Measurements from ENCODE around the gene NFKBIB. TPM values are rescaled to one million over a fixed set of nuclear protein-coding genes. Genes with fewer than 3 reads are reported as not detected.

Gene NFKBIB
- total and polyA plus RNA-seq, 2 of the 13 experiments (the other 11 are each of a cell fraction or from before 2014, with no cell fraction given): 8.6 to 14.9 TPM

DNA sequence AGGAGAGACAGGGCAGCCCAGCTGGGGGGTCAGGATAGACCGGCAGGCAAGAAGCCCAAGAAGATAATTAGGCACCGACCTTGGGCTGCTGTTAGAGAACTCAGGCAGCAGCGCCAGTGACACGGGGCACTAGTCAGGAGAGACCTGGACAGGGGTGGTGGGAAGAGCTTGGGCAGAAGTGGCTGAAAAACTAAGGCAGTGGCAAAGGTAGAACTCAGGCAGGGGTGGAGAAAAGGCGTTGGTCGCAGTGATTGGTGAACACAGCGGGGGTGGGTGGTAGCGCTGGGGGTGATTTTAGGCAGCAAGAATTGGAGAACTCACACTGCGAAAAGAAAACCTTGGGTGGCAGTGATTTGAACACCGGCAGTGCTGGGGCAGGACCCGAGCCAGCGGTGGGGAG is 7.9 kb downstream of the NFKBIB start:
- H3K36me3 ChIP-seq (replicated peaks in 1 of 2; ENCODE audit: control insufficient read depth in 1 of 2, insufficient read depth in 2 of 2, low read length in 2 of 2): peaks cover 4 to 12% of the 10 kb centered on the region in 2 experiments; a peak in 3 of 5 replicates
- no peak overlapping the region for H3K4me2 ChIP-seq (ENCODE audit: low read depth, low read length)
- ChIA-PET POLR2A (interaction anchor here (1.6 kb wide), 1 partner anchor 23 kb away, joined by 4 read pairs; the partner anchor contains the start of genes MRPS12 and SARS2), CTCF (ENCODE audit: low intra/inter-chr PET ratio, low total read pairs) (no interaction called here)
- no peaks in the 10 kb centered on the region for H4K20me1 ChIP-seq (ENCODE audit: insufficient read depth, low read length)
- H3K27me3 ChIP-seq (ENCODE audit: control insufficient read depth in 1 of 2, insufficient read depth in 2 of 2, low read length in 2 of 2): no peaks in the 10 kb centered on the region
- no peak overlapping the region for H3K4me3 ChIP-seq (replicated peaks in 1 of 3; ENCODE audit: insufficient read depth in 1 of 3, low read depth in 2 of 3, low read length in 3 of 3)
- intact Hi-C loops (cut with micrococcal nuclease; ENCODE audit: unreplicated experiment) (no loop called here), in situ Hi-C loops (cut with HindIII; ENCODE audit: extremely low pct_ligation_motif_present, low pct_unique_long_range_greater_than_20kb) (loop anchor here (25.0 kb wide), 1 partner anchor 170 kb away; the partner anchor contains the start of gene CAPN12)
- H3K9me3 ChIP-seq (ENCODE audit: low read length): no peaks in the 10 kb centered on the region
- ATAC-seq: no peak
- H3K79me2 ChIP-seq (ENCODE audit: insufficient read depth, low read length): no peaks in the 10 kb centered on the region
- no peak for FAIRE-seq
- 95% methylated on average over 12 of the region's 12 CpGs for WGBS (ENCODE audit: low lambda C conversion rate)
- no peak overlapping the region for H3K9ac ChIP-seq (ENCODE audit: insufficient read depth, low read depth, low read length)
- no peak for DNase-seq (ENCODE audit: low spot score)
- H2AFZ ChIP-seq (ENCODE audit: low read length): no peak overlapping the region
- BruUV-seq (replicated peaks): no TSS peak
- H3K27ac ChIP-seq (ENCODE audit: extremely low read length, insufficient read depth, low read length): no peak overlapping the region
- H3K4me1 ChIP-seq (ENCODE audit: insufficient read depth, low read length): 0 out of 2 replicates have a peak, but pooled peaks cover 10% of the 10 kb centered on the region
- TF ChIP-seq AGO1 (IDR thresholded peaks at IDR 0.05; ENCODE audit: low read depth, low read length, poor library complexity, severe bottlenecking) (no peak), SP4 (CRISPR knock-in tag; IDR thresholded peaks at IDR 0.05) (no peak), SYNCRIP (IDR thresholded peaks at IDR 0.05; ENCODE audit: insufficient read depth, low read depth, low read length) (no peak), THYN1 (CRISPR knock-in tag; IDR thresholded peaks at IDR 0.05; ENCODE audit: borderline replicate concordance, low read depth) (no peak), ZNF124 (CRISPR knock-in tag; IDR thresholded peaks at IDR 0.05) (no peak), ZNF776 (CRISPR knock-in tag; IDR thresholded peaks at IDR 0.05) (no peak), SALL2 (CRISPR knock-in tag; IDR thresholded peaks at IDR 0.05) (no peak), KDM2A (CRISPR knock-in tag; IDR thresholded peaks at IDR 0.05; ENCODE audit: borderline replicate concordance, low read depth) (no peak), ZNF296 (CRISPR knock-in tag; conservative IDR thresholded peaks at IDR 0.05) (no peak), AHR (CRISPR knock-in tag; IDR thresholded peaks at IDR 0.05) (no peak), MBD4 (IDR thresholded peaks at IDR 0.05; ENCODE audit: borderline replicate concordance, low read length) (no peak), ZFP41 (CRISPR knock-in tag; IDR thresholded peaks at IDR 0.05; ENCODE audit: borderline replicate concordance) (no peak), ZEB1 (IDR thresholded peaks at IDR 0.05; ENCODE audit: insufficient replicate concordance, low read depth) (no peak)
- TF ChIP-seq, protein P1, sequence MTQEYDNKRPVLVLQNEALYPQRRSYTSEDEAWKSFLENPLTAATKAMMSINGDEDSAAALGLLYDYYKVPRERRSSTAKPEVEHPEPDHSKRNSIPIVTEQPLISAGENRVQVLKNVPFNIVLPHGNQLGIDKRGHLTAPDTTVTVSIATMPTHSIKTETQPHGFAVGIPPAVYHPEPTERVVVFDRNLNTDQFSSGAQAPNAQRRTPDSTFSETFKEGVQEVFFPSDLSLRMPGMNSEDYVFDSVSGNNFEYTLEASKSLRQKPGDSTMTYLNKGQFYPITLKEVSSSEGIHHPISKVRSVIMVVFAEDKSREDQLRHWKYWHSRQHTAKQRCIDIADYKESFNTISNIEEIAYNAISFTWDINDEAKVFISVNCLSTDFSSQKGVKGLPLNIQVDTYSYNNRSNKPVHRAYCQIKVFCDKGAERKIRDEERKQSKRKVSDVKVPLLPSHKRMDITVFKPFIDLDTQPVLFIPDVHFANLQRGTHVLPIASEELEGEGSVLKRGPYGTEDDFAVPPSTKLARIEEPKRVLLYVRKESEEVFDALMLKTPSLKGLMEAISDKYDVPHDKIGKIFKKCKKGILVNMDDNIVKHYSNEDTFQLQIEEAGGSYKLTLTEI (CRISPR knock-in tag; conservative IDR thresholded peaks at IDR 0.05): no peak
- TF ChIP-seq, protein P2, sequence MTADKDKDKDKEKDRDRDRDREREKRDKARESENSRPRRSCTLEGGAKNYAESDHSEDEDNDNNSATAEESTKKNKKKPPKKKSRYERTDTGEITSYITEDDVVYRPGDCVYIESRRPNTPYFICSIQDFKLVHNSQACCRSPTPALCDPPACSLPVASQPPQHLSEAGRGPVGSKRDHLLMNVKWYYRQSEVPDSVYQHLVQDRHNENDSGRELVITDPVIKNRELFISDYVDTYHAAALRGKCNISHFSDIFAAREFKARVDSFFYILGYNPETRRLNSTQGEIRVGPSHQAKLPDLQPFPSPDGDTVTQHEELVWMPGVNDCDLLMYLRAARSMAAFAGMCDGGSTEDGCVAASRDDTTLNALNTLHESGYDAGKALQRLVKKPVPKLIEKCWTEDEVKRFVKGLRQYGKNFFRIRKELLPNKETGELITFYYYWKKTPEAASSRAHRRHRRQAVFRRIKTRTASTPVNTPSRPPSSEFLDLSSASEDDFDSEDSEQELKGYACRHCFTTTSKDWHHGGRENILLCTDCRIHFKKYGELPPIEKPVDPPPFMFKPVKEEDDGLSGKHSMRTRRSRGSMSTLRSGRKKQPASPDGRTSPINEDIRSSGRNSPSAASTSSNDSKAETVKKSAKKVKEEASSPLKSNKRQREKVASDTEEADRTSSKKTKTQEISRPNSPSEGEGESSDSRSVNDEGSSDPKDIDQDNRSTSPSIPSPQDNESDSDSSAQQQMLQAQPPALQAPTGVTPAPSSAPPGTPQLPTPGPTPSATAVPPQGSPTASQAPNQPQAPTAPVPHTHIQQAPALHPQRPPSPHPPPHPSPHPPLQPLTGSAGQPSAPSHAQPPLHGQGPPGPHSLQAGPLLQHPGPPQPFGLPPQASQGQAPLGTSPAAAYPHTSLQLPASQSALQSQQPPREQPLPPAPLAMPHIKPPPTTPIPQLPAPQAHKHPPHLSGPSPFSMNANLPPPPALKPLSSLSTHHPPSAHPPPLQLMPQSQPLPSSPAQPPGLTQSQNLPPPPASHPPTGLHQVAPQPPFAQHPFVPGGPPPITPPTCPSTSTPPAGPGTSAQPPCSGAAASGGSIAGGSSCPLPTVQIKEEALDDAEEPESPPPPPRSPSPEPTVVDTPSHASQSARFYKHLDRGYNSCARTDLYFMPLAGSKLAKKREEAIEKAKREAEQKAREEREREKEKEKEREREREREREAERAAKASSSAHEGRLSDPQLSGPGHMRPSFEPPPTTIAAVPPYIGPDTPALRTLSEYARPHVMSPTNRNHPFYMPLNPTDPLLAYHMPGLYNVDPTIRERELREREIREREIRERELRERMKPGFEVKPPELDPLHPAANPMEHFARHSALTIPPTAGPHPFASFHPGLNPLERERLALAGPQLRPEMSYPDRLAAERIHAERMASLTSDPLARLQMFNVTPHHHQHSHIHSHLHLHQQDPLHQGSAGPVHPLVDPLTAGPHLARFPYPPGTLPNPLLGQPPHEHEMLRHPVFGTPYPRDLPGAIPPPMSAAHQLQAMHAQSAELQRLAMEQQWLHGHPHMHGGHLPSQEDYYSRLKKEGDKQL (CRISPR knock-in tag; IDR thresholded peaks at IDR 0.05; ENCODE audit: low read depth): no peak
- TF ChIP-seq, protein P3, sequence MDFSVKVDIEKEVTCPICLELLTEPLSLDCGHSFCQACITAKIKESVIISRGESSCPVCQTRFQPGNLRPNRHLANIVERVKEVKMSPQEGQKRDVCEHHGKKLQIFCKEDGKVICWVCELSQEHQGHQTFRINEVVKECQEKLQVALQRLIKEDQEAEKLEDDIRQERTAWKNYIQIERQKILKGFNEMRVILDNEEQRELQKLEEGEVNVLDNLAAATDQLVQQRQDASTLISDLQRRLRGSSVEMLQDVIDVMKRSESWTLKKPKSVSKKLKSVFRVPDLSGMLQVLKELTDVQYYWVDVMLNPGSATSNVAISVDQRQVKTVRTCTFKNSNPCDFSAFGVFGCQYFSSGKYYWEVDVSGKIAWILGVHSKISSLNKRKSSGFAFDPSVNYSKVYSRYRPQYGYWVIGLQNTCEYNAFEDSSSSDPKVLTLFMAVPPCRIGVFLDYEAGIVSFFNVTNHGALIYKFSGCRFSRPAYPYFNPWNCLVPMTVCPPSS (IDR thresholded peaks at IDR 0.05): no peak
